HepG2 (cell line): Measurements from ENCODE around the gene C16orf86. TPM values are rescaled to one million over a fixed set of nuclear protein-coding genes. Genes with fewer than 3 reads are reported as not detected.

Source experiments
- ATAC-seq: fragments of 200-7000 bp; cut with Tn5 transposase; 3 replicates; pipeline ENCODE4 v1.9.1; 2020; ENCODE audit warnings: mild to moderate bottlenecking, moderate library complexity
- BruUV-seq: library from RNA; stranded (reverse); fragments of 400-500 nt; replicated peaks from 2 replicates; lab custom pipeline; 2021; lab: Mats Ljungman, UMichigan
- CTCF ChIA-PET: fragments of 300-600 bp; formaldehyde crosslinking; extraction: SDS; loops from one replicate; lab custom pipeline; 2021; ENCODE audit warnings: low total read pairs, inconsistent platforms, low intra/inter-chr PET ratio; lab: Yijun Ruan, JAX
- POLR2A ChIA-PET: fragments of 350-600 bp; sonication (Branson Sonifier 250); formaldehyde crosslinking; loops from one replicate; lab custom pipeline; 2020; ENCODE audit warnings: antibody characterized with exemption, inconsistent platforms; lab: Yijun Ruan, JAX
- DNase-seq: peaks from one replicate; pipeline ENCODE4 v3.0.0-alpha.2; 2015; ENCODE audit warnings: low spot score
- FAIRE-seq: peaks from 3 replicates; lab custom pipeline; 2011; peaks lifted over from hg19 to GRCh38; lab: Jason Lieb, UNC
- H2AFZ ChIP-seq: one replicate; pipeline ENCODE4 v1.6.1; 2011; ENCODE audit warnings: low read length, inconsistent platforms
- H3K27ac ChIP-seq: fragments of 300-600 bp; 3 replicates; pipeline ENCODE4 v1.8.0; 2011; ENCODE audit warnings: mixed run types, mild to moderate bottlenecking, mixed read lengths, low read length, inconsistent platforms; ENCODE audit not compliant: insufficient read depth; ENCODE audit errors: extremely low read length
- H3K27me3 ChIP-seq, 2 experiments: fragments of 200-600 bp in 1 of 2; 2 replicates in 1 of 2; 3 replicates in 1 of 2; pipeline versions ENCODE4 v1.6.0 to v1.8.0; 2011; ENCODE audit warnings: low read length in 2 of 2, mild to moderate bottlenecking in 2 of 2, moderate library complexity in 2 of 2, inconsistent platforms in 1 of 2; ENCODE audit not compliant: insufficient read depth in 2 of 2, control insufficient read depth in 1 of 2
- H3K36me3 ChIP-seq, 2 experiments: fragments of 200-600 bp in 1 of 2; replicated peaks in 1 of 2; 2 replicates in 1 of 2; 3 replicates in 1 of 2; pipeline versions ENCODE4 v1.5.1 to v1.8.0; 2011; ENCODE audit warnings: low read length in 2 of 2, inconsistent platforms in 1 of 2; ENCODE audit not compliant: insufficient read depth in 2 of 2, control insufficient read depth in 1 of 2
- H3K4me1 ChIP-seq: 2 replicates; pipeline ENCODE4 v1.5.1; 2012; ENCODE audit warnings: low read length, inconsistent platforms; ENCODE audit not compliant: insufficient read depth
- H3K4me2 ChIP-seq: 2 replicates; pipeline ENCODE4 v1.6.0; 2011; ENCODE audit warnings: low read depth, low read length, inconsistent platforms
- H3K4me3 ChIP-seq, 3 experiments: fragments of 200-600 bp in 1 of 3; sonication (generic), shearing (Covaris generic) in 1 of 3; replicated peaks in 1 of 3; 2 replicates each; pipeline ENCODE4 v1.5.1; 2011 to 2016; ENCODE audit warnings: low read length in 3 of 3, inconsistent platforms in 2 of 3, low read depth in 2 of 3, mild to moderate bottlenecking in 2 of 3, control low read depth in 1 of 3, mixed read lengths in 1 of 3; ENCODE audit not compliant: insufficient read depth in 1 of 3
- H3K79me2 ChIP-seq: one replicate; pipeline ENCODE4 v1.6.1; 2011; ENCODE audit warnings: low read length, inconsistent platforms; ENCODE audit not compliant: insufficient read depth
- H3K9ac ChIP-seq: 2 replicates; pipeline ENCODE4 v1.6.0; 2011; ENCODE audit warnings: mild to moderate bottlenecking, low read depth, low read length, inconsistent platforms; ENCODE audit not compliant: insufficient read depth
- H3K9me3 ChIP-seq: 2 replicates; pipeline ENCODE4 v1.5.1; 2012; ENCODE audit warnings: mild to moderate bottlenecking, low read length
- H4K20me1 ChIP-seq: 2 replicates; pipeline ENCODE4 v1.6.0; 2011; ENCODE audit warnings: inconsistent platforms, mild to moderate bottlenecking, low read length, moderate library complexity; ENCODE audit not compliant: insufficient read depth
- HNRNPUL1 ChIP-seq: fragments of 200-400 bp; formaldehyde crosslinking; IDR thresholded peaks from 2 replicates; pipeline ENCODE4 v1.6.1; 2017; ENCODE audit warnings: low read depth, mild to moderate bottlenecking, low read length, moderate library complexity
- PHB2 ChIP-seq: fragments of 450-650 bp; IDR thresholded peaks from 2 replicates; pipeline ENCODE4 v1.6.1; 2018; ENCODE audit not compliant: partially characterized antibody
- PITX1 ChIP-seq: sonication (generic); formaldehyde crosslinking; IDR thresholded peaks from 2 replicates; pipeline ENCODE4 v1.5.1; 2020; ENCODE audit warnings: mild to moderate bottlenecking, missing genetic modification reagents
- SOX6 ChIP-seq, 2 experiments: fragments of 450-650 bp in 1 of 2; sonication (generic) in 1 of 2; formaldehyde crosslinking in 1 of 2; IDR thresholded peaks; 2 replicates each; pipeline versions ENCODE4 v1.4.0 to v1.6.1; 2017 to 2020; ENCODE audit warnings: antibody characterized with exemption in 1 of 2, mild to moderate bottlenecking in 1 of 2, missing genetic modification reagents in 1 of 2
- ZNF850 ChIP-seq: sonication (generic); formaldehyde crosslinking; conservative IDR thresholded peaks from 2 replicates; pipeline ENCODE4 v1.9.0; 2021; ENCODE audit warnings: mild to moderate bottlenecking, missing genetic modification reagents
- WGBS: methylation state at CpG from one replicate; pipeline ENCODE4 v1.1.6; 2017; ENCODE audit warnings: low lambda C conversion rate; 5-methylcytosine and 5-hydroxymethylcytosine counted together
- in situ Hi-C: cut with HindIII; loops from 2 replicates; pipeline ENCODE4 v1.10.0; 2017; ENCODE audit warnings: low pct_unique_long_range_greater_than_20kb; ENCODE audit not compliant: extremely low pct_ligation_motif_present
- intact Hi-C: fragments of 100-400 bp; cut with micrococcal nuclease; formaldehyde crosslinking; loops from one replicate; pipeline ENCODE4 v1.10.0; 2022; ENCODE audit not compliant: unreplicated experiment
- polyA plus RNA-seq, 8 experiments: library from polyadenylated mRNA; depleted of rRNA in 3 of 8; stranded (reverse) in 7 of 8; unstranded in 1 of 8; fragments of >200 nt; fragmentation: Illumina TruSeq in 4 of 8; extraction: Trizol in 4 of 8; gene quantifications; 2 replicates each; pipeline versions ENCODE4 v1.2.1 to v1.2.3, GENCODE V29; 2011 to 2016; ENCODE audit warnings: low read depth in 4 of 8, missing spikeins in 1 of 8, mixed read lengths in 1 of 8; ENCODE audit not compliant: insufficient read depth in 1 of 8
- total RNA-seq, 5 experiments: library from RNA; depleted of rRNA; stranded (reverse); fragments of >200 nt; fragmentation: Illumina TruSeq; extraction: Trizol; gene quantifications; 2 replicates each; pipeline ENCODE4 v1.2.3, GENCODE V29; 2016; ENCODE audit warnings: low read depth in 1 of 5
- TF ChIP-seq, protein P1 (sequence below): sonication (generic); formaldehyde crosslinking; IDR thresholded peaks from 2 replicates; pipeline ENCODE4 v1.5.1; 2020; ENCODE audit warnings: missing genetic modification reagents, mild to moderate bottlenecking, borderline replicate concordance
- TF ChIP-seq, protein P2 (sequence below): sonication (generic); formaldehyde crosslinking; IDR thresholded peaks from 2 replicates; pipeline ENCODE4 v1.4.0; 2020; ENCODE audit warnings: mild to moderate bottlenecking, missing genetic modification reagents
- TF ChIP-seq, protein P3 (sequence below): sonication (generic); formaldehyde crosslinking; IDR thresholded peaks from 2 replicates; pipeline ENCODE4 v1.8.1; 2022; ENCODE audit warnings: low read depth, mild to moderate bottlenecking, missing genetic modification reagents

Gene C16orf86
- total and polyA plus RNA-seq, 2 of the 13 experiments (the other 11 are each of a cell fraction or from before 2014, with no cell fraction given), result 1.5 to 3.1 TPM

DNA sequence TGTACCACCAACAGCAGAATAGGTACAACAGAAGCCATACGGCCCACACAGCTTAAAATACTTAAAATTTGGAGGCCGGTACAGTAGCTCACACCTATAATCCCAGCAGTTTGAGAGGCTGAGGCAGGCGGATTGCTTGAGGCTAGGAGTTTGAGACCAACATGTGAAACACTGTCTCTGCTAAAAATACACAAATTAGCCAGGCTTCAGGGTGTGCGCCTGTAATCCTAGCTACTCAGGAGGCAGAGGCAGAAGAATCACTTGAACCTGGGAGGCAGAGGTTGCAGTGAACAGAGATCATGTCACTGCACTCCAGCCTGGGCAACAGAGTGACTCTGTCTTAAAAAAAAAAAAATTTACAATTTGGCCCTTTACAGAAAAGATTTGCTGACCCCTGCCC lies 35.5 kb downstream of the C16orf86 start:
- no peak for FAIRE-seq
- peaks cover 5% of the 10 kb centered on the region for H3K79me2 ChIP-seq
- POLR2A ChIA-PET, result no interaction called here

More for the DNA sequence above, 35.5 kb downstream of the C16orf86 start:
- Histone ChIP-seq H3K9me3 (no peaks in the 10 kb centered on the region), H2AFZ (no peak overlapping the region), H3K27me3 (no peaks in the 10 kb centered on the region), H3K9ac (no peak overlapping the region), H4K20me1 (no peaks in the 10 kb centered on the region), H3K36me3 (peaks cover 0 to 3% of the 10 kb centered on the region in 2 experiments; a peak in 3 of 5 replicates), H3K4me1 (peaks cover 13% of the 10 kb centered on the region), H3K27ac (no peak overlapping the region), H3K4me3 (no peak overlapping the region), H3K4me2 (no peak overlapping the region)
- no peak for TF ChIP-seq PHB2
- TF ChIP-seq ZNF850 (CRISPR knock-in tag), result no peak
- TF ChIP-seq SOX6 (IDR thresholded peaks at IDR 0.05), result no peak
- no peak for TF ChIP-seq SOX6 (CRISPR knock-in tag; IDR thresholded peaks at IDR 0.05)
- TF ChIP-seq, protein P1, sequence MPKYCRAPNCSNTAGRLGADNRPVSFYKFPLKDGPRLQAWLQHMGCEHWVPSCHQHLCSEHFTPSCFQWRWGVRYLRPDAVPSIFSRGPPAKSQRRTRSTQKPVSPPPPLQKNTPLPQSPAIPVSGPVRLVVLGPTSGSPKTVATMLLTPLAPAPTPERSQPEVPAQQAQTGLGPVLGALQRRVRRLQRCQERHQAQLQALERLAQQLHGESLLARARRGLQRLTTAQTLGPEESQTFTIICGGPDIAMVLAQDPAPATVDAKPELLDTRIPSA (CRISPR knock-in tag), result no peak
- TF ChIP-seq, protein P2, sequence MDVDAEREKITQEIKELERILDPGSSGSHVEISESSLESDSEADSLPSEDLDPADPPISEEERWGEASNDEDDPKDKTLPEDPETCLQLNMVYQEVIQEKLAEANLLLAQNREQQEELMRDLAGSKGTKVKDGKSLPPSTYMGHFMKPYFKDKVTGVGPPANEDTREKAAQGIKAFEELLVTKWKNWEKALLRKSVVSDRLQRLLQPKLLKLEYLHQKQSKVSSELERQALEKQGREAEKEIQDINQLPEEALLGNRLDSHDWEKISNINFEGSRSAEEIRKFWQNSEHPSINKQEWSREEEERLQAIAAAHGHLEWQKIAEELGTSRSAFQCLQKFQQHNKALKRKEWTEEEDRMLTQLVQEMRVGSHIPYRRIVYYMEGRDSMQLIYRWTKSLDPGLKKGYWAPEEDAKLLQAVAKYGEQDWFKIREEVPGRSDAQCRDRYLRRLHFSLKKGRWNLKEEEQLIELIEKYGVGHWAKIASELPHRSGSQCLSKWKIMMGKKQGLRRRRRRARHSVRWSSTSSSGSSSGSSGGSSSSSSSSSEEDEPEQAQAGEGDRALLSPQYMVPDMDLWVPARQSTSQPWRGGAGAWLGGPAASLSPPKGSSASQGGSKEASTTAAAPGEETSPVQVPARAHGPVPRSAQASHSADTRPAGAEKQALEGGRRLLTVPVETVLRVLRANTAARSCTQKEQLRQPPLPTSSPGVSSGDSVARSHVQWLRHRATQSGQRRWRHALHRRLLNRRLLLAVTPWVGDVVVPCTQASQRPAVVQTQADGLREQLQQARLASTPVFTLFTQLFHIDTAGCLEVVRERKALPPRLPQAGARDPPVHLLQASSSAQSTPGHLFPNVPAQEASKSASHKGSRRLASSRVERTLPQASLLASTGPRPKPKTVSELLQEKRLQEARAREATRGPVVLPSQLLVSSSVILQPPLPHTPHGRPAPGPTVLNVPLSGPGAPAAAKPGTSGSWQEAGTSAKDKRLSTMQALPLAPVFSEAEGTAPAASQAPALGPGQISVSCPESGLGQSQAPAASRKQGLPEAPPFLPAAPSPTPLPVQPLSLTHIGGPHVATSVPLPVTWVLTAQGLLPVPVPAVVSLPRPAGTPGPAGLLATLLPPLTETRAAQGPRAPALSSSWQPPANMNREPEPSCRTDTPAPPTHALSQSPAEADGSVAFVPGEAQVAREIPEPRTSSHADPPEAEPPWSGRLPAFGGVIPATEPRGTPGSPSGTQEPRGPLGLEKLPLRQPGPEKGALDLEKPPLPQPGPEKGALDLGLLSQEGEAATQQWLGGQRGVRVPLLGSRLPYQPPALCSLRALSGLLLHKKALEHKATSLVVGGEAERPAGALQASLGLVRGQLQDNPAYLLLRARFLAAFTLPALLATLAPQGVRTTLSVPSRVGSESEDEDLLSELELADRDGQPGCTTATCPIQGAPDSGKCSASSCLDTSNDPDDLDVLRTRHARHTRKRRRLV, result no peak
- TF ChIP-seq PITX1 (CRISPR knock-in tag), result no peak
- no peak for TF ChIP-seq HNRNPUL1
- TF ChIP-seq, protein P3, sequence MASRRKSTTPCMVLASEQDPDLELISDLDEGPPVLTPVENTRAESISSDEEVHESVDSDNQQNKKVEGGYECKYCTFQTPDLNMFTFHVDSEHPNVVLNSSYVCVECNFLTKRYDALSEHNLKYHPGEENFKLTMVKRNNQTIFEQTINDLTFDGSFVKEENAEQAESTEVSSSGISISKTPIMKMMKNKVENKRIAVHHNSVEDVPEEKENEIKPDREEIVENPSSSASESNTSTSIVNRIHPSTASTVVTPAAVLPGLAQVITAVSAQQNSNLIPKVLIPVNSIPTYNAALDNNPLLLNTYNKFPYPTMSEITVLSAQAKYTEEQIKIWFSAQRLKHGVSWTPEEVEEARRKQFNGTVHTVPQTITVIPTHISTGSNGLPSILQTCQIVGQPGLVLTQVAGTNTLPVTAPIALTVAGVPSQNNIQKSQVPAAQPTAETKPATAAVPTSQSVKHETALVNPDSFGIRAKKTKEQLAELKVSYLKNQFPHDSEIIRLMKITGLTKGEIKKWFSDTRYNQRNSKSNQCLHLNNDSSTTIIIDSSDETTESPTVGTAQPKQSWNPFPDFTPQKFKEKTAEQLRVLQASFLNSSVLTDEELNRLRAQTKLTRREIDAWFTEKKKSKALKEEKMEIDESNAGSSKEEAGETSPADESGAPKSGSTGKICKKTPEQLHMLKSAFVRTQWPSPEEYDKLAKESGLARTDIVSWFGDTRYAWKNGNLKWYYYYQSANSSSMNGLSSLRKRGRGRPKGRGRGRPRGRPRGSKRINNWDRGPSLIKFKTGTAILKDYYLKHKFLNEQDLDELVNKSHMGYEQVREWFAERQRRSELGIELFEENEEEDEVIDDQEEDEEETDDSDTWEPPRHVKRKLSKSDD (CRISPR knock-in tag), result no peak
- no peak for ATAC-seq
- no peak for DNase-seq
- intact Hi-C loops (no loop called here), in situ Hi-C loops (no loop called here)
- no TSS peak for BruUV-seq
- 98% methylated on average over 4 of the region's 4 CpGs for WGBS
- CTCF ChIA-PET, result no interaction called here
